GM12873 (cell line): ENCODE results near the gene BRAT1.

Experiments
- CTCF ChIP-seq: IDR thresholded peaks from 2 replicates; pipeline ENCODE4 v1.5.1; 2012; ENCODE audit warnings: low read depth, mild to moderate bottlenecking, moderate library complexity, low read length, control low read depth; ENCODE audit not compliant: insufficient read depth; ENCODE audit errors: missing control alignments

Gene BRAT1

GRCh38 chr7:2573761-2574160, 18.4 kb upstream of the BRAT1 start:
- no peak for TF ChIP-seq CTCF

GRCh38 chr7:2572101-2572842, 16.9 kb upstream of the BRAT1 start:
- TF ChIP-seq CTCF = no peak

- TF ChIP-seq CTCF = no peak
Observed at GRCh38 chr7:2571409-2571808, 16.1 kb upstream of the BRAT1 start.

- TF ChIP-seq CTCF = no peak
Observed at GRCh38 chr7:2570021-2570420, 14.7 kb upstream of the BRAT1 start.

- no peak for TF ChIP-seq CTCF
Observed at GRCh38 chr7:2569421-2569820, 14.1 kb upstream of the BRAT1 start.

GRCh38 chr7:2568521-2569223, 13.3 kb upstream of the BRAT1 start:
- no peak for TF ChIP-seq CTCF

- TF ChIP-seq CTCF = peak; percentile 49
Observed at GRCh38 chr7:2567679-2568278, 12.5 kb upstream of the BRAT1 start.
